Epithelial cell of esophagus (primary cell): ENCODE measurements around the gene GADL1.

Experiments
- DNase-seq: peaks from one replicate; pipeline ENCODE4 v3.0.0; 2010; ENCODE audit warnings: low read depth
- H3K4me3 ChIP-seq: 2 replicates; pipeline ENCODE4 v1.5.1; 2011; ENCODE audit warnings: mild to moderate bottlenecking, low read length, control low read depth
- CTCF ChIP-seq: IDR thresholded peaks from 2 replicates; pipeline ENCODE4 v1.5.1; 2011; ENCODE audit warnings: low read depth, mild to moderate bottlenecking, low read length, control low read depth, inconsistent platforms; ENCODE audit not compliant: insufficient read depth; ENCODE audit errors: missing control alignments

GADL1 gene

DNA sequence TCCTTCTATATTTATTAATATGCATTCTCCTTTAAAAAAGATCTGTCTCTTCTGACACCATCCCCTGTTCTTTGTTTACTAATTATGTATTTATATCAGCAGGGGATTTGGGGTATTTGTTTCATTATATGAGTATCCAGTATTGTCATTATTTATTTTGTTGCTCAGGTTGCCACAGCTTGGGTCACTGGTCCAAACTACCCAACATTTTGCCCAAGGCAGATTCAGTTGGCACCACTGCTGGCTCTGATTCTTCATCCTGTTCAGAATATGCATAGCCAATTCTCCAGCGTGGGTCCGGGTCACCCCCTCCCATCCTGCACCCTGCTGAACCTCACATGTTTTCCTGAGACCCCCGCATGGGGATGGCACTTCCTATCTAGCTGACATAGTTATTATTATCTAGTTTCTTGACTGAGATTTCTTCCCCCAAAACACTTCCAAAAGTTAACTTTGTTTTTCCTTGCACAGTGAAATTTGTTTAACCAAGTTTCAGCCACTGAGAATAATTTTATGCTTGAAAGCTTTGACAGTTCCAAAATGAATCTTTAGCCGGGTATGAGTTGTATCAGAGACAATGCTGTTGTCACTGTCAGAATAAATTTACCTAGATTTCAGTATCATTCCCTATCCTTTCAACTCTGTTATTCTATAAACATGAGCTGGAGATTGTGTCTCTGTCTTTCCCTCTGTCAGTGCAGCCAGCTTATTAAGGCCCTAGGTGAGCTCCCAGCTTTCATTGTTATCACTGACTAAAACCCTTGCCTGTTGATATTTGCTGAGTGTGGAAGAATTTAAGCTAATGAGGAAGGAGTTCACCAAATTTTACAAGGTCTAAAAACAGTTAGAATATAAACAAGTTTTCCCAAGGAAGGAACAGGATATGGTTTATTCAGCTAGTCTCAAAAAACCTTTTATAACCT, 217.8 kb downstream of the GADL1 start:
- TF ChIP-seq CTCF, result no peak
- no peak overlapping the region for H3K4me3 ChIP-seq
- DNase-seq, result no peak
